D721Med (cell line): ENCODE results near the gene UQCC2.

Experiments used
- DNase-seq: peaks from one replicate; pipeline ENCODE4 v3.0.0; 2011; ENCODE audit warnings: low spot score; ENCODE audit not compliant: insufficient read length
- FAIRE-seq: peaks from 2 replicates; lab custom pipeline; 2011; peaks lifted over from hg19 to GRCh38; lab: Jason Lieb, UNC
- TF ChIP-seq, protein P1 (sequence below): IDR thresholded peaks from 2 replicates; pipeline ENCODE4 v1.5.1; 2012; ENCODE audit warnings: mild to moderate bottlenecking, control low read depth; ENCODE audit not compliant: insufficient read depth; ENCODE audit errors: missing control alignments

UQCC2 gene

DNA sequence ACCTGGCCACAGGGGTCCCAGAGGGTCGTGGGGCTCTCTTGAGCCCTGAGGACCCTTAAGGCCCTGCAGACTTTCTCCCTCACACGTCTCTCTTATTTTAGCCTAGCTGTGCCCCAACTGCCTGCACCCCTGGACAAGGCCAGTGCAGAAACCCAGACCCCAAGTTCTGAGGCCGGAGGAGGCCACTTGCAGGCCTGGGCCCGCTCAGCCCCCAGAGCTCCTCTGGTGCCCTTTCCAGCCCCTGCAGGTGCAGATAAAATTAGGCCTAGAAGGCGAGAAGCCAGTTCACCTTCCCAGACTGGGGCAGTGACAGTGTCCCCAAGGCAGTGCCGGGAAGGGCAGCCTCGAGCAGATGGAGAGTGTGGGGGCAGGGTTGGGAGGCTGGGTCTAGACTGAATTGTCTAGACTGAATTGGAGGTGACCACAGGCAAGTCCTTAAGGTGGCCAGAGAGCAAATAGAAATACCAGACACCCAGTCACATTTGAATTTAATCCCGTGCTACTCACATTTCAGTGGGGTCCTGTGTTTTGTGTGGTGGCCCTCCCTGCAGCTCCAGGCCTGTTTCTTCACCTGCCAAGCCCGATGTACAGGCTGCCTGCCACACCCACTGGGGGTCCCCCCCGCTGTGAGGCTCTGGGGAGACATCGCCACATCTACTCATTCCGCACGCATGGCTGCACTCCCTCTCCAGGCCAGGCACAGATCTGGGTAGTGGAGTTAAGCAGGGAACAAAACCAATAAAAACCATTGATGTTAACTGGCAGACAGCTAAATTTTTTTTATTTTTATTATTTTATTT lies 43.8 kb upstream of the UQCC2 start:
- no peak for FAIRE-seq
- no peak for DNase-seq
- TF ChIP-seq, protein P1, sequence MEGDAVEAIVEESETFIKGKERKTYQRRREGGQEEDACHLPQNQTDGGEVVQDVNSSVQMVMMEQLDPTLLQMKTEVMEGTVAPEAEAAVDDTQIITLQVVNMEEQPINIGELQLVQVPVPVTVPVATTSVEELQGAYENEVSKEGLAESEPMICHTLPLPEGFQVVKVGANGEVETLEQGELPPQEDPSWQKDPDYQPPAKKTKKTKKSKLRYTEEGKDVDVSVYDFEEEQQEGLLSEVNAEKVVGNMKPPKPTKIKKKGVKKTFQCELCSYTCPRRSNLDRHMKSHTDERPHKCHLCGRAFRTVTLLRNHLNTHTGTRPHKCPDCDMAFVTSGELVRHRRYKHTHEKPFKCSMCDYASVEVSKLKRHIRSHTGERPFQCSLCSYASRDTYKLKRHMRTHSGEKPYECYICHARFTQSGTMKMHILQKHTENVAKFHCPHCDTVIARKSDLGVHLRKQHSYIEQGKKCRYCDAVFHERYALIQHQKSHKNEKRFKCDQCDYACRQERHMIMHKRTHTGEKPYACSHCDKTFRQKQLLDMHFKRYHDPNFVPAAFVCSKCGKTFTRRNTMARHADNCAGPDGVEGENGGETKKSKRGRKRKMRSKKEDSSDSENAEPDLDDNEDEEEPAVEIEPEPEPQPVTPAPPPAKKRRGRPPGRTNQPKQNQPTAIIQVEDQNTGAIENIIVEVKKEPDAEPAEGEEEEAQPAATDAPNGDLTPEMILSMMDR: no peak

DNA sequence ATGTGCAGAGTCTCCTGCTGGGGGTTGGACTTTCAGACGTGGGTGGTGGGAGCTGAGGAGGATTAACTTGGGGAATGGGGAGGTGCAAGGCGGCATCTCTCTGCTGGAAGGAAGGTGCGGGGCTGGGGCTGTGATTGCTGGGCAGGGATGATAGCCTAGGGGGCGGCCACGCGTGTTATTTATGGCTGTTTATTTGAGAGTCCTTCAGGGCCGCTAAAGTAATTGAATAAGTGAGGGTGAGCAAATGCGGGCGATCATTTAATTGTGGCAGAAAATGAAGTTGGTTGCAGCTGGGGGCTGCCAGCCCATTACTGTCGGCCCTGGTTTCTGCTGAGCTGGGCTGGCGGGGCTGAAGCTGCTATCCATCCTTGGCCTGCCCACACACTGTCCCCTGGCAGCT lies 42.7 kb upstream of the UQCC2 start:
- TF ChIP-seq, protein P1: no peak
- DNase-seq (no peak), FAIRE-seq (no peak)

DNA sequence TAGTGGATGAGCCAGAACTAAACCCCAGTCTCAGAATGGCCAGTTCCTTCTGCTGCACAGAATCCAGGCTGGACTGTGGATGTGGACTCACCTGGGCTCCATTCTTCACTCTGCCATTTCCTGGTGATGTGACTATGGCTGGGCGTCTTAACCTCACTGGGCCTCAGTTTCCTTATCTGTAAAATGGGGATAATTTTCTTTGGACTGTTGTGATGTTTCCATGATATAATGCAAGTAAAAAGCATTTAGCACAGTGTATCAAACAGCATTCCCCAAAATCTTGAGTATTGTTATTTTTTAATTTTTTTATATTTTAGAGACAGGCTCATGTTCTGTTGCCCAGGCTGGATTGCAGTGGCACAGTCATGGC lies 41.1 kb upstream of the UQCC2 start:
- FAIRE-seq (no peak), DNase-seq (no peak)
- TF ChIP-seq, protein P1: no peak

DNA sequence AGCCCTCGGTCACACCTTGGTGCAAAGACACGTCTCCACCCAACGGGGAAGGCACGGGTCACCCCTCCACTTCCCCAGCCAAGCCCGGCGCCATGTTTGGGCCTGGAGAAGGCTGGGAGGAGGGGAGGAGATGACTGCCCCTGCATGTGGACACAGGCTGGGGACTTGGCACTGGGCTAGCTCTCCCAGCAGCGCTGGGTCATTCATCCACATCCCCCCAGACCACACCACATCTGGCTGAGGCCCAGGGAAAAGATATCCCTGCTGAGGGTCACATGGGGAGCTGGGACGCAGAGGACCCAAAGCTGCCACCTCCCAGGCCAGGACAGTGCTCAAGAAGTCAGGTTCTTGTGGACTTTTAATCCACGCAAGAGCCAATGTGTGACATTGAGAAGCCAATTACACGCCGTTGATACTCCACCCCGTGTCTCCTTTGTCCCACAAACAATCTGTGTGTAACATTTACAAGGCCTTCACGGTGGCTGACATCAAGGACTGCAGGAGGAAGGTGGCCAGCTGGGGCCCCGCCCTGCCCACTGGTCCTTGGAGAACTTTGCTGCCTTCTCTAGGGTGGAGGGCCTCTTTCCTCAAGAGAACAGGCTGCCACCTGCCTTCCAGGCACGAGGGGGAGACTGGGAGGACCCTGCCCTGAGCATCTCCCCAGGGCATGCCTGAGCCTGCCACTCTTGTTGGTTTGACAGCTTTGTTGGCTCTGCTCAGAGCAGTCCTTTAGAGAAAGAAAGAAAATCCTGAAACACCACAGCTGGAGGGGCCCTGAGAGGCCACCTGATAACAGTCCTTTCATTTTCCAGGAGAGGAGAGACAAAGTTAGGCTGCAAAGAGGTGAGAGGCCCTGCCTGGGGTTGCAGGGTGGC lies 40.5 kb upstream of the UQCC2 start:
- DNase-seq (no peak), FAIRE-seq (no peak)
- TF ChIP-seq, protein P1: no peak

DNA sequence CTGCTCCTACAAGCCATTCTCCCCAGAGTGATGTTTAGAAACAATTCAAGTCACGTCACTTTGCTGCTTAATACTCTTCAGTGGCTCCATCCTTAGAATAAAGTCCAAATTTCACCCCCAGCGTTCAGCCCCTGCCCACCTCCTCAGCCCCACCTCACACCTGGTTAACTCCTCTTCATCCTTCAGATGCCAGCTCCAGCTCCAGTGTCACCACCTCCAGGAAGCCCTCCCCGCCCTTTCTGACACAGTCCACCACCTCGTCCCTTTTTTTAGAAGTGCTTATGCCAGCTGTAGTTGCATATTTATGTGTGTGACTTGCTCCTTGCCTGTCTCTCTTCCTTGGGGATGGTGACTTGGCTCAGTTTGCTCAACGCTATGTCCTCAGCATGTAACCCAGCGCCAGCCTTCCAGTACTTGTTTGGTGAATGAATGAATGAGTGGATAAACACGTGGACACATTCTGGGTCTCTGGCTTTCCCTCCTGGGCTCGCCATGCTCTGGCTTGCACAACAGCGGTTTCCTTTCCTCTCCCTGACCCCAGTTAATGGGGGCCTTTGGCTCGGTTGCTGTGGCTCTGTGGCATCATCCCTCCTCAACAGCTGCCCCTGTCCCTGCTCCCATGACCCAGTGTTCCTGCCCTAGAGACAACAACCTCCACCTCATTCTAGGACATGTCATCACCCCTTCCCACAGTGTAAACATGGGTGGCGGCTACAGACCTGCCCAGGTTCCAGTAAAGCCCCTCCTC lies 38.9 kb upstream of the UQCC2 start:
- TF ChIP-seq, protein P1: no peak
- DNase-seq: no peak
- no peak for FAIRE-seq

- no peak for DNase-seq
- no peak for FAIRE-seq
- TF ChIP-seq, protein P1: no peak
Measured at GRCh38 chr6:33749401-33749800, 37.9 kb upstream of the UQCC2 start.
